ENCODE measurements around the gene NUDT22. TPM values are rescaled to one million over a fixed set of nuclear protein-coding genes. Genes with fewer than 3 reads are reported as not detected.
"Not testable (repeated sequence)": the region's sequence is repeated elsewhere in the genome, so short reads cannot be mapped to it uniquely, and the experiment has no call there.

Gene NUDT22
- total RNA-seq, 1 experiment from 2014 or later: 50.4 TPM

- no peak for DNase-seq (ENCODE audit: low read depth, low spot score)
- in situ Hi-C loops (cut with HindIII; ENCODE audit: low pct_unique_long_range_greater_than_20kb, low sequenced_read_pairs): no loop called here
These were observed 9.5 kb downstream of the NUDT22 start for GRCh38 chr11:64235437-64236161.

GRCh38 chr11:64237484-64237951, 11.4 kb downstream of the NUDT22 start:
- no peak for DNase-seq (ENCODE audit: low read depth, low spot score)
- in situ Hi-C loops (cut with HindIII; ENCODE audit: low pct_unique_long_range_greater_than_20kb, low sequenced_read_pairs): no loop called here

GRCh38 chr11:64238076-64238475, 12.0 kb downstream of the NUDT22 start:
- in situ Hi-C loops (cut with HindIII; ENCODE audit: low pct_unique_long_range_greater_than_20kb, low sequenced_read_pairs): no loop called here
- DNase-seq (ENCODE audit: low read depth, low spot score): no peak

GRCh38 chr11:64238999-64239398, 12.9 kb downstream of the NUDT22 start:
- in situ Hi-C loops (cut with HindIII; ENCODE audit: low pct_unique_long_range_greater_than_20kb, low sequenced_read_pairs): no loop called here
- no peak for DNase-seq (ENCODE audit: low read depth, low spot score)

GRCh38 chr11:64239662-64240434, 13.8 kb downstream of the NUDT22 start:
- in situ Hi-C loops (cut with HindIII; ENCODE audit: low pct_unique_long_range_greater_than_20kb, low sequenced_read_pairs): no loop called here
- no peak for DNase-seq (ENCODE audit: low read depth, low spot score)

- peak; percentile 93 for DNase-seq (ENCODE audit: low read depth, low spot score)
- in situ Hi-C loops (cut with HindIII; ENCODE audit: low pct_unique_long_range_greater_than_20kb, low sequenced_read_pairs): no loop called here
These were observed 14.6 kb downstream of the NUDT22 start, which contains the start of gene FKBP2 for GRCh38 chr11:64240435-64241240. TSS of gene FKBP2 (plus strand) at chr11:64241095. CDS start at chr11:64242388, 1,293 bp downstream.

- in situ Hi-C loops (cut with HindIII; ENCODE audit: low pct_unique_long_range_greater_than_20kb, low sequenced_read_pairs): no loop called here
- DNase-seq (ENCODE audit: low read depth, low spot score): peak; percentile 97
These were observed 15.1 kb downstream of the NUDT22 start for GRCh38 chr11:64241241-64241490.

GRCh38 chr11:64241491-64242374, 15.7 kb downstream of the NUDT22 start:
- DNase-seq (ENCODE audit: low read depth, low spot score): no peak
- in situ Hi-C loops (cut with HindIII; ENCODE audit: low pct_unique_long_range_greater_than_20kb, low sequenced_read_pairs): no loop called here

GRCh38 chr11:64243236-64243854, 17.3 kb downstream of the NUDT22 start:
- in situ Hi-C loops (cut with HindIII; ENCODE audit: low pct_unique_long_range_greater_than_20kb, low sequenced_read_pairs): no loop called here
- no peak for DNase-seq (ENCODE audit: low read depth, low spot score)

- DNase-seq (ENCODE audit: low read depth, low spot score): no peak
- in situ Hi-C loops (cut with HindIII; ENCODE audit: low pct_unique_long_range_greater_than_20kb, low sequenced_read_pairs): no loop called here
These were observed 18.0 kb downstream of the NUDT22 start for GRCh38 chr11:64244107-64244506.

GRCh38 chr11:64244966-64245365, 18.9 kb downstream of the NUDT22 start:
- no peak for DNase-seq (ENCODE audit: low read depth, low spot score)
- in situ Hi-C loops (cut with HindIII; ENCODE audit: low pct_unique_long_range_greater_than_20kb, low sequenced_read_pairs): no loop called here

GRCh38 chr11:64245401-64245796, 19.3 kb downstream of the NUDT22 start:
- in situ Hi-C loops (cut with HindIII; ENCODE audit: low pct_unique_long_range_greater_than_20kb, low sequenced_read_pairs): no loop called here

GRCh38 chr11:64245797-64246620, 19.9 kb downstream of the NUDT22 start:
- in situ Hi-C loops (cut with HindIII; ENCODE audit: low pct_unique_long_range_greater_than_20kb, low sequenced_read_pairs): no loop called here
- peak; percentile 63 for DNase-seq (ENCODE audit: low read depth, low spot score)

More at GRCh38 chr11:64245401-64245796, 19.3 kb downstream of the NUDT22 start:
- DNase-seq (ENCODE audit: low read depth, low spot score): no peak

GRCh38 chr11:64246621-64246870, 20.5 kb downstream of the NUDT22 start:
- in situ Hi-C loops (cut with HindIII; ENCODE audit: low pct_unique_long_range_greater_than_20kb, low sequenced_read_pairs); DNase-seq (ENCODE audit: low read depth, low spot score): not testable (repeated sequence)

- peak; percentile 76 for DNase-seq (ENCODE audit: low read depth, low spot score)
- in situ Hi-C loops (cut with HindIII; ENCODE audit: low pct_unique_long_range_greater_than_20kb, low sequenced_read_pairs): no loop called here
These were observed 21.0 kb downstream of the NUDT22 start, which contains the start of gene PPP1R14B for GRCh38 chr11:64246871-64247728. TSS of gene PPP1R14B (minus strand) at chr11:64246943. CDS start at chr11:64246673, 270 bp downstream.
